ENCODE measurements around the gene NUP210L. TPM values are rescaled to one million over a fixed set of nuclear protein-coding genes. Genes with fewer than 3 reads are reported as not detected.

Gene NUP210L
- total and polyA plus RNA-seq, 9 of the 15 experiments (the other 6 are each of a cell fraction or from before 2014, with no cell fraction given): 0.01 to 0.04 TPM; not detected in 7

DNA sequence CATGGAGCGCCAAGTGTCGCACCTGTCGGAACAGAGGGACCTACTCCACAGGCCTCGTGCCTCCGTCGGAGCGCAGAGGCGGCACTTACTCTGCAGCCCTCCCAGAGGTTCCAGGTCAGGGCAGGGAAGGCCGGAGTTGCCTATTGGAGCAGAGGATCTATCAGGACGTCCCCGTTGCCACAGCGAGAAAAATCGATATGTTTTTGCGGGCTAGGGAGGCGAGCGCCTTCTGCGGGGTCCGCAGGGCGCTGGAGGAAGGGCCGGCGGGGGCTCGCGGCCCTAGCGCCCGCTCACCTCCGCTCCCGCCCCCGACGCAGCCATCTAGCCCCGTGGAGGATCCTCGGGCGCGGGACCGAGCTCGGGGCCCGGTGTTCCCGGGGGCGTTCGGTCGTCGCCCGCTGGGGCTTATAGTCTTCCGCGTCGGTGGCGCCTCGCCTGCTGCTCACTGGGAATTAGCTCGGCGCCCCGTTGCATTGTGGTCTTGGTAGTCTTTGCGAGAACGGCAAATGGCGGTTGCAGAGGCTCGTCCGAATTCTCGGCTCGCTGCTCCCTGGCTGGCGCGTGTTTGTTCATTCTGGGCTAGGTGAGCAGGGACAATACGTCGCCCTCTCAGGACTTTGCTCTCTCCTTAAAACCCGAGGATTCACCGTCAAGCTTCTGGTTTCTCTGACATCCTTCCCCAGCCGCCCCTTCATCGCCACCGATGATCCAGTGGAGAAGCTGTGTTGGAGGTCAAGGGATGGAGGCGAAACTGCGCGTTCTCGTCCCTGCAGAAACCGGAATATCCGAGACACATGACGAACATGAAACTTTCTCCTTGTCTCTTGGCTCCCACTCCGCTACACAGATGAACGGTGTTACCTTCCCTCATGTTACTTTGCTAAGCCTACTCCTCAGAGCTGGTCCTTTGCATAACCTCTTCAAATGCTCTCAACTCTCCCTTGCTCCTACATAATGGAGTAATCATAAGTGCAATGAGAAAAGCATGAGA is 177.3 kb downstream of the NUP210L start, which contains the start of gene JTB (continued):
- TF ChIP-seq, protein P1, sequence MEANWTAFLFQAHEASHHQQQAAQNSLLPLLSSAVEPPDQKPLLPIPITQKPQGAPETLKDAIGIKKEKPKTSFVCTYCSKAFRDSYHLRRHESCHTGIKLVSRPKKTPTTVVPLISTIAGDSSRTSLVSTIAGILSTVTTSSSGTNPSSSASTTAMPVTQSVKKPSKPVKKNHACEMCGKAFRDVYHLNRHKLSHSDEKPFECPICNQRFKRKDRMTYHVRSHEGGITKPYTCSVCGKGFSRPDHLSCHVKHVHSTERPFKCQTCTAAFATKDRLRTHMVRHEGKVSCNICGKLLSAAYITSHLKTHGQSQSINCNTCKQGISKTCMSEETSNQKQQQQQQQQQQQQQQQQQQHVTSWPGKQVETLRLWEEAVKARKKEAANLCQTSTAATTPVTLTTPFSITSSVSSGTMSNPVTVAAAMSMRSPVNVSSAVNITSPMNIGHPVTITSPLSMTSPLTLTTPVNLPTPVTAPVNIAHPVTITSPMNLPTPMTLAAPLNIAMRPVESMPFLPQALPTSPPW (CRISPR knock-in tag; IDR thresholded peaks at IDR 0.05): peak; percentile 35; the same call in 1 of the 2 replicates
- no peak for TF ChIP-seq GATAD2A (IDR thresholded peaks at IDR 0.05)
- TF ChIP-seq POLR2AphosphoS5 (IDR thresholded peaks at IDR 0.05; ENCODE audit: control insufficient read depth, insufficient read depth, low read depth, low read length): peak; percentile 66
- TF ChIP-seq ZNF75A (CRISPR knock-in tag; IDR thresholded peaks at IDR 0.05): no peak
- TF ChIP-seq CBX3 (IDR thresholded peaks at IDR 0.05; ENCODE audit: borderline replicate concordance in 1 of 2, low read length in 2 of 2): no peak
- peak; percentile 93 for TF ChIP-seq HCFC1 (IDR thresholded peaks at IDR 0.05; ENCODE audit: low read depth, low read length)
- TF ChIP-seq MECOM (CRISPR knock-in tag; IDR thresholded peaks at IDR 0.05): no peak
- peak; percentile 8; the same call in 1 of the 2 replicates for TF ChIP-seq MYC (IDR thresholded peaks at IDR 0.05; ENCODE audit: low read depth, low read length)
- no peak; the same call in 1 of the 2 replicates for TF ChIP-seq MYC (CRISPR knock-in tag; IDR thresholded peaks at IDR 0.05; ENCODE audit: borderline replicate concordance, low read depth)
- no peak for TF ChIP-seq CSDE1 (IDR thresholded peaks at IDR 0.05)
- TF ChIP-seq TCF3 (CRISPR knock-in tag; IDR thresholded peaks at IDR 0.05): peak; percentile 11; the same call in 1 of the 2 replicates
- no peak for TF ChIP-seq PTTG1 (tag; IDR thresholded peaks at IDR 0.05; ENCODE audit: low read depth)
- TF ChIP-seq MCM3 (IDR thresholded peaks at IDR 0.05): no peak
- TF ChIP-seq, protein P2, sequence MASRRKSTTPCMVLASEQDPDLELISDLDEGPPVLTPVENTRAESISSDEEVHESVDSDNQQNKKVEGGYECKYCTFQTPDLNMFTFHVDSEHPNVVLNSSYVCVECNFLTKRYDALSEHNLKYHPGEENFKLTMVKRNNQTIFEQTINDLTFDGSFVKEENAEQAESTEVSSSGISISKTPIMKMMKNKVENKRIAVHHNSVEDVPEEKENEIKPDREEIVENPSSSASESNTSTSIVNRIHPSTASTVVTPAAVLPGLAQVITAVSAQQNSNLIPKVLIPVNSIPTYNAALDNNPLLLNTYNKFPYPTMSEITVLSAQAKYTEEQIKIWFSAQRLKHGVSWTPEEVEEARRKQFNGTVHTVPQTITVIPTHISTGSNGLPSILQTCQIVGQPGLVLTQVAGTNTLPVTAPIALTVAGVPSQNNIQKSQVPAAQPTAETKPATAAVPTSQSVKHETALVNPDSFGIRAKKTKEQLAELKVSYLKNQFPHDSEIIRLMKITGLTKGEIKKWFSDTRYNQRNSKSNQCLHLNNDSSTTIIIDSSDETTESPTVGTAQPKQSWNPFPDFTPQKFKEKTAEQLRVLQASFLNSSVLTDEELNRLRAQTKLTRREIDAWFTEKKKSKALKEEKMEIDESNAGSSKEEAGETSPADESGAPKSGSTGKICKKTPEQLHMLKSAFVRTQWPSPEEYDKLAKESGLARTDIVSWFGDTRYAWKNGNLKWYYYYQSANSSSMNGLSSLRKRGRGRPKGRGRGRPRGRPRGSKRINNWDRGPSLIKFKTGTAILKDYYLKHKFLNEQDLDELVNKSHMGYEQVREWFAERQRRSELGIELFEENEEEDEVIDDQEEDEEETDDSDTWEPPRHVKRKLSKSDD (conservative IDR thresholded peaks at IDR 0.05; ENCODE audit: low read length): no peak
- TF ChIP-seq NR3C1 (CRISPR knock-in tag; IDR thresholded peaks at IDR 0.05): 0 out of 2 replicates have a peak, but pooled peaks have one; percentile 49
- TF ChIP-seq ZNF584 (CRISPR knock-in tag; IDR thresholded peaks at IDR 0.05; ENCODE audit: low read depth): no peak
- TF ChIP-seq, protein P3, sequence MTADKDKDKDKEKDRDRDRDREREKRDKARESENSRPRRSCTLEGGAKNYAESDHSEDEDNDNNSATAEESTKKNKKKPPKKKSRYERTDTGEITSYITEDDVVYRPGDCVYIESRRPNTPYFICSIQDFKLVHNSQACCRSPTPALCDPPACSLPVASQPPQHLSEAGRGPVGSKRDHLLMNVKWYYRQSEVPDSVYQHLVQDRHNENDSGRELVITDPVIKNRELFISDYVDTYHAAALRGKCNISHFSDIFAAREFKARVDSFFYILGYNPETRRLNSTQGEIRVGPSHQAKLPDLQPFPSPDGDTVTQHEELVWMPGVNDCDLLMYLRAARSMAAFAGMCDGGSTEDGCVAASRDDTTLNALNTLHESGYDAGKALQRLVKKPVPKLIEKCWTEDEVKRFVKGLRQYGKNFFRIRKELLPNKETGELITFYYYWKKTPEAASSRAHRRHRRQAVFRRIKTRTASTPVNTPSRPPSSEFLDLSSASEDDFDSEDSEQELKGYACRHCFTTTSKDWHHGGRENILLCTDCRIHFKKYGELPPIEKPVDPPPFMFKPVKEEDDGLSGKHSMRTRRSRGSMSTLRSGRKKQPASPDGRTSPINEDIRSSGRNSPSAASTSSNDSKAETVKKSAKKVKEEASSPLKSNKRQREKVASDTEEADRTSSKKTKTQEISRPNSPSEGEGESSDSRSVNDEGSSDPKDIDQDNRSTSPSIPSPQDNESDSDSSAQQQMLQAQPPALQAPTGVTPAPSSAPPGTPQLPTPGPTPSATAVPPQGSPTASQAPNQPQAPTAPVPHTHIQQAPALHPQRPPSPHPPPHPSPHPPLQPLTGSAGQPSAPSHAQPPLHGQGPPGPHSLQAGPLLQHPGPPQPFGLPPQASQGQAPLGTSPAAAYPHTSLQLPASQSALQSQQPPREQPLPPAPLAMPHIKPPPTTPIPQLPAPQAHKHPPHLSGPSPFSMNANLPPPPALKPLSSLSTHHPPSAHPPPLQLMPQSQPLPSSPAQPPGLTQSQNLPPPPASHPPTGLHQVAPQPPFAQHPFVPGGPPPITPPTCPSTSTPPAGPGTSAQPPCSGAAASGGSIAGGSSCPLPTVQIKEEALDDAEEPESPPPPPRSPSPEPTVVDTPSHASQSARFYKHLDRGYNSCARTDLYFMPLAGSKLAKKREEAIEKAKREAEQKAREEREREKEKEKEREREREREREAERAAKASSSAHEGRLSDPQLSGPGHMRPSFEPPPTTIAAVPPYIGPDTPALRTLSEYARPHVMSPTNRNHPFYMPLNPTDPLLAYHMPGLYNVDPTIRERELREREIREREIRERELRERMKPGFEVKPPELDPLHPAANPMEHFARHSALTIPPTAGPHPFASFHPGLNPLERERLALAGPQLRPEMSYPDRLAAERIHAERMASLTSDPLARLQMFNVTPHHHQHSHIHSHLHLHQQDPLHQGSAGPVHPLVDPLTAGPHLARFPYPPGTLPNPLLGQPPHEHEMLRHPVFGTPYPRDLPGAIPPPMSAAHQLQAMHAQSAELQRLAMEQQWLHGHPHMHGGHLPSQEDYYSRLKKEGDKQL (CRISPR knock-in tag; IDR thresholded peaks at IDR 0.05; ENCODE audit: borderline replicate concordance): no peak
- no peak for TF ChIP-seq HNRNPK (IDR thresholded peaks at IDR 0.05; ENCODE audit: low read depth, low read length, poor library complexity, severe bottlenecking)

Measured in K562 (cell line).